Measurements from ENCODE around the gene DPY19L1. TPM values are rescaled to one million over a fixed set of nuclear protein-coding genes. Genes with fewer than 3 reads are reported as not detected.
"Not testable (repeated sequence)": the region's sequence is repeated elsewhere in the genome, so short reads cannot be mapped to it uniquely, and the experiment has no call there.

The DPY19L1 gene
- total RNA-seq, 2 experiments from 2014 or later: 5.8 to 17.6 TPM

GRCh38 chr7:35004531-35005095 lies 32.7 kb downstream of the DPY19L1 start:
- Histone ChIP-seq H3K36me3 (ENCODE audit: insufficient read depth, low read length) (no peaks in the 10 kb centered on the region), H3K27ac (ENCODE audit: low read depth, low read length, poor library complexity, severe bottlenecking) (no peak overlapping the region), H3K9me3 (ENCODE audit: low read length) (no peaks in the 10 kb centered on the region), H3K79me2 (ENCODE audit: insufficient read depth, low read depth, low read length) (no peaks in the 10 kb centered on the region), H4K20me1 (ENCODE audit: insufficient read depth, low read length) (no peaks in the 10 kb centered on the region), H3K4me2 (ENCODE audit: low read length) (no peak overlapping the region), H3K4me3 (ENCODE audit: low read depth, low read length, poor library complexity, severe bottlenecking) (no peak overlapping the region), H2AFZ (ENCODE audit: low read length) (no peak overlapping the region), H3K4me1 (ENCODE audit: insufficient read depth, low read length, poor library complexity, severe bottlenecking) (no peaks in the 10 kb centered on the region), H3K9me2 (ENCODE audit: insufficient read depth, low read length) (no peaks in the 10 kb centered on the region)
- intact Hi-C loops (cut with micrococcal nuclease; ENCODE audit: unreplicated experiment): no loop called here
- no peak for TF ChIP-seq EZH2phosphoT487 (IDR thresholded peaks at IDR 0.05; ENCODE audit: borderline replicate concordance, low read depth, low read length)
- TF ChIP-seq CTCF (conservative IDR thresholded peaks at IDR 0.05; ENCODE audit: low read length): no peak
- DNase-seq (ENCODE audit: low spot score): no peak
- CTCF ChIA-PET (ENCODE audit: unreplicated experiment): no interaction called here
- POLR2A ChIA-PET: interaction anchor here (0.7 kb wide), 1 partner anchor 26 kb away, joined by 3 read pairs; no protein-coding TSS in a partner anchor
- BruUV-seq (replicated peaks): no TSS peak

- H3K27ac ChIP-seq (ENCODE audit: low read depth, low read length, poor library complexity, severe bottlenecking): no peak overlapping the region
- H4K20me1 ChIP-seq (ENCODE audit: insufficient read depth, low read length): no peaks in the 10 kb centered on the region
- no peak overlapping the region for H3K4me2 ChIP-seq (ENCODE audit: low read length)
- no peaks in the 10 kb centered on the region for H3K36me3 ChIP-seq (ENCODE audit: insufficient read depth, low read length)
- no peaks in the 10 kb centered on the region for H3K9me3 ChIP-seq (ENCODE audit: low read length)
- H3K4me1 ChIP-seq (ENCODE audit: insufficient read depth, low read length, poor library complexity, severe bottlenecking): no peaks in the 10 kb centered on the region
- CTCF ChIA-PET (ENCODE audit: unreplicated experiment): no interaction called here
- no peaks in the 10 kb centered on the region for H3K9me2 ChIP-seq (ENCODE audit: insufficient read depth, low read length)
- TF ChIP-seq CTCF (conservative IDR thresholded peaks at IDR 0.05; ENCODE audit: low read length): no peak
- BruUV-seq (replicated peaks): no TSS peak
- POLR2A ChIA-PET: no interaction called here
- H2AFZ ChIP-seq (ENCODE audit: low read length): no peak overlapping the region
- intact Hi-C loops (cut with micrococcal nuclease; ENCODE audit: unreplicated experiment): no loop called here
- DNase-seq (ENCODE audit: low spot score): no peak
- no peak overlapping the region for H3K4me3 ChIP-seq (ENCODE audit: low read depth, low read length, poor library complexity, severe bottlenecking)
- no peaks in the 10 kb centered on the region for H3K79me2 ChIP-seq (ENCODE audit: insufficient read depth, low read depth, low read length)
Observed at GRCh38 chr7:35003679-35004303, 33.5 kb downstream of the DPY19L1 start.

GRCh38 chr7:35003177-35003650 lies 34.1 kb downstream of the DPY19L1 start:
- H4K20me1 ChIP-seq (ENCODE audit: insufficient read depth, low read length); H3K4me1 ChIP-seq (ENCODE audit: insufficient read depth, low read length, poor library complexity, severe bottlenecking); H3K9me3 ChIP-seq (ENCODE audit: low read length); CTCF ChIA-PET (ENCODE audit: unreplicated experiment); intact Hi-C loops (cut with micrococcal nuclease; ENCODE audit: unreplicated experiment); H2AFZ ChIP-seq (ENCODE audit: low read length); BruUV-seq (replicated peaks); H3K9me2 ChIP-seq (ENCODE audit: insufficient read depth, low read length); H3K27ac ChIP-seq (ENCODE audit: low read depth, low read length, poor library complexity, severe bottlenecking); H3K36me3 ChIP-seq (ENCODE audit: insufficient read depth, low read length); DNase-seq (ENCODE audit: low spot score); POLR2A ChIA-PET; H3K4me2 ChIP-seq (ENCODE audit: low read length); H3K79me2 ChIP-seq (ENCODE audit: insufficient read depth, low read depth, low read length); H3K4me3 ChIP-seq (ENCODE audit: low read depth, low read length, poor library complexity, severe bottlenecking): not testable (repeated sequence)

GRCh38 chr7:34998335-34998734 lies 39.0 kb downstream of the DPY19L1 start:
- CTCF ChIA-PET (ENCODE audit: unreplicated experiment); H3K9me3 ChIP-seq (ENCODE audit: low read length); H3K79me2 ChIP-seq (ENCODE audit: insufficient read depth, low read depth, low read length); intact Hi-C loops (cut with micrococcal nuclease; ENCODE audit: unreplicated experiment); H3K4me2 ChIP-seq (ENCODE audit: low read length); H3K36me3 ChIP-seq (ENCODE audit: insufficient read depth, low read length); H3K4me1 ChIP-seq (ENCODE audit: insufficient read depth, low read length, poor library complexity, severe bottlenecking); H2AFZ ChIP-seq (ENCODE audit: low read length); POLR2A ChIA-PET; H3K9me2 ChIP-seq (ENCODE audit: insufficient read depth, low read length); H3K4me3 ChIP-seq (ENCODE audit: low read depth, low read length, poor library complexity, severe bottlenecking); BruUV-seq (replicated peaks); H4K20me1 ChIP-seq (ENCODE audit: insufficient read depth, low read length); DNase-seq (ENCODE audit: low spot score); H3K27ac ChIP-seq (ENCODE audit: low read depth, low read length, poor library complexity, severe bottlenecking): not testable (repeated sequence)

- BruUV-seq (replicated peaks); H3K9me2 ChIP-seq (ENCODE audit: insufficient read depth, low read length); H4K20me1 ChIP-seq (ENCODE audit: insufficient read depth, low read length); H3K4me3 ChIP-seq (ENCODE audit: low read depth, low read length, poor library complexity, severe bottlenecking); H3K27ac ChIP-seq (ENCODE audit: low read depth, low read length, poor library complexity, severe bottlenecking); DNase-seq (ENCODE audit: low spot score); H2AFZ ChIP-seq (ENCODE audit: low read length); H3K36me3 ChIP-seq (ENCODE audit: insufficient read depth, low read length); CTCF ChIA-PET (ENCODE audit: unreplicated experiment); H3K79me2 ChIP-seq (ENCODE audit: insufficient read depth, low read depth, low read length); H3K4me1 ChIP-seq (ENCODE audit: insufficient read depth, low read length, poor library complexity, severe bottlenecking); H3K4me2 ChIP-seq (ENCODE audit: low read length); H3K9me3 ChIP-seq (ENCODE audit: low read length); intact Hi-C loops (cut with micrococcal nuclease; ENCODE audit: unreplicated experiment): not testable (repeated sequence)
- POLR2A ChIA-PET: interaction anchor here (0.9 kb wide), 1 partner anchor 11 kb away, joined by 5 read pairs; no protein-coding TSS in a partner anchor
Observed at GRCh38 chr7:34996423-34997090, 40.7 kb downstream of the DPY19L1 start.

Data from OCI-LY7 (cell line).